ENCODE data around the gene C22orf39. TPM values are rescaled to one million over a fixed set of nuclear protein-coding genes. Genes with fewer than 3 reads are reported as not detected.

The C22orf39 gene
- total RNA-seq, 1 experiment from 2014 or later = 39.0 TPM

GRCh38 chr22:19463491-19464469 lies 16.3 kb upstream of the C22orf39 start:
- H4K20me1 ChIP-seq (ENCODE audit: insufficient read depth, low read depth, low read length) = no peaks in the 10 kb centered on the region
- H3K9ac ChIP-seq (ENCODE audit: low read length) = no peak overlapping the region

DNA sequence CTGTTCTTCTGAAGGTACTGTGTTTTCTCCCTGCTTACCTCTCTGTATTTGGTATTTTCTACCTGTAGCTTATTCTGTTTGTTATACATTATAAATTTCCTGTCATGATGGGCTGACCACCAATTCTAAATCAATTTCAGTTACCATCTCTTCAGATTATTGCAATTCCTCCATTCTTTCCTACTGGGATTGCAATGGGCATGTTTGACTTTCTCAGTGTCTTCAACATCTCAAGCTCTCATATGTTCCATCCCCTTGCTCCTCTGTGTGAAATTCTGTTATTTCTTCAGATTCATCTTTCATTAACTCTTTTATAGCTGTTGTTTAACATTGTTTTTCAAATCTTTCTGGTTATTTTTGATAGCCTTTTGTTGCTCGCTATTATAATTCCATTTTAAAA lies 15.5 kb upstream of the C22orf39 start:
- H2AFZ ChIP-seq (ENCODE audit: low read length) = no peak overlapping the region
- no peak overlapping the region for H3K9ac ChIP-seq (ENCODE audit: low read length)
- no peaks in the 10 kb centered on the region for H3K4me1 ChIP-seq (ENCODE audit: low read length)
- H3K27me3 ChIP-seq (ENCODE audit: low read length) = no peaks in the 10 kb centered on the region
- H3K4me2 ChIP-seq (ENCODE audit: low read depth, low read length, poor library complexity, severe bottlenecking) = no peak overlapping the region
- no peak overlapping the region for H3K4me3 ChIP-seq (ENCODE audit: low read length)
- no peaks in the 10 kb centered on the region for H3K9me3 ChIP-seq (ENCODE audit: low read length)
- no peaks in the 10 kb centered on the region for H3K9me2 ChIP-seq (replicated peaks; ENCODE audit: insufficient read depth, low read length)
- no peaks in the 10 kb centered on the region for H4K20me1 ChIP-seq (ENCODE audit: insufficient read depth, low read depth, low read length)
- DNase-seq = no peak
- H3K79me2 ChIP-seq (ENCODE audit: low read length) = 0 out of 2 replicates have a peak, but pooled peaks cover 6% of the 10 kb centered on the region
- H3K27ac ChIP-seq (ENCODE audit: low read length) = no peak overlapping the region
- H3K36me3 ChIP-seq (ENCODE audit: insufficient read depth, low read length) = peaks cover 46% of the 10 kb centered on the region; the same call in 1 of the 2 replicates

More at GRCh38 chr22:19463491-19464469, 16.3 kb upstream of the C22orf39 start:
- no peaks in the 10 kb centered on the region for H3K4me1 ChIP-seq (ENCODE audit: low read length)
- no peak for DNase-seq
- no peak overlapping the region for H3K4me2 ChIP-seq (ENCODE audit: low read depth, low read length, poor library complexity, severe bottlenecking)
- no peak overlapping the region for H2AFZ ChIP-seq (ENCODE audit: low read length)
- peaks cover 46% of the 10 kb centered on the region; the same call in 1 of the 2 replicates for H3K36me3 ChIP-seq (ENCODE audit: insufficient read depth, low read length)
- H3K9me2 ChIP-seq (replicated peaks; ENCODE audit: insufficient read depth, low read length) = no peaks in the 10 kb centered on the region
- H3K79me2 ChIP-seq (ENCODE audit: low read length) = 0 out of 2 replicates have a peak, but pooled peaks cover 6% of the 10 kb centered on the region
- H3K27me3 ChIP-seq (ENCODE audit: low read length) = no peaks in the 10 kb centered on the region
- H3K27ac ChIP-seq (ENCODE audit: low read length) = no peak overlapping the region
- no peak overlapping the region for H3K4me3 ChIP-seq (ENCODE audit: low read length)
- H3K9me3 ChIP-seq (ENCODE audit: low read length) = no peaks in the 10 kb centered on the region

- H3K4me3 ChIP-seq (ENCODE audit: low read length) = no peak overlapping the region
Observed at GRCh38 chr22:19461506-19461905, 14.0 kb upstream of the C22orf39 start.

GRCh38 chr22:19460036-19460435 lies 12.5 kb upstream of the C22orf39 start:
- H3K36me3 ChIP-seq (ENCODE audit: insufficient read depth, low read length) = peaks cover 41% of the 10 kb centered on the region; the same call in 1 of the 2 replicates

More at GRCh38 chr22:19461506-19461905, 14.0 kb upstream of the C22orf39 start:
- Histone ChIP-seq H3K27me3 (ENCODE audit: low read length) (no peaks in the 10 kb centered on the region), H3K4me1 (ENCODE audit: low read length) (no peaks in the 10 kb centered on the region), H3K4me2 (ENCODE audit: low read depth, low read length, poor library complexity, severe bottlenecking) (no peak overlapping the region), H3K9me3 (ENCODE audit: low read length) (no peaks in the 10 kb centered on the region), H2AFZ (ENCODE audit: low read length) (no peak overlapping the region), H3K9ac (ENCODE audit: low read length) (no peak overlapping the region), H3K79me2 (ENCODE audit: low read length) (0 out of 2 replicates have a peak, but pooled peaks cover 6% of the 10 kb centered on the region), H3K9me2 (replicated peaks; ENCODE audit: insufficient read depth, low read length) (no peaks in the 10 kb centered on the region), H3K36me3 (ENCODE audit: insufficient read depth, low read length) (peaks cover 38% of the 10 kb centered on the region; the same call in 1 of the 2 replicates), H4K20me1 (ENCODE audit: insufficient read depth, low read depth, low read length) (no peaks in the 10 kb centered on the region), H3K27ac (ENCODE audit: low read length) (no peak overlapping the region)
- DNase-seq = no peak

DNA sequence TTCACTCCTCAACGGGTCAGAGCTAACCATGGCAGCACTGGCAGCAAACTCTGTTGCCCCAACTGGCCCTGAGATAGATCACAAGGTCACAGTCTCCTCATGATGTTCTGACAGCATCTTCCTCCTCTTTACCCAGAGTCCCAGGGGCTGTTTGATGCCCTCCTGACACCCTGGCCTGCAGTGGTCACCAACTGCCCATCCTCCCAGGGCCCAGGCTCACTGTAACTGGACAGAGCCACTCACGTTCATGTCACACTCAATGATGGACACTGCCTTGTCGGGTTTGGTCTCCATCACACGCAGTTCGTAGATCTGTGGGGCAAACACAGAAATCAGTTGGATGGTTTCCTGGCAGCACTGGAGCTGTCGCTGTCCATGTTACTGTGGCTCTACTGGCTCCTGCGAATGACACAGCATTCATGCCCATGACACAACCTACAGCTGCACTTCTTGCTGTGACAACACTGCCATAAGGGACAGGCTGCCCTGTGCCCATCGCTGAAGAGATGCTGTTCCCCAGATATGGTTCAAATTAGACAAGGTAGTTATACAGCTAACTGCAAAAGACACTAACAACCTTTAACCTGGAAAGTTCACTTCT lies 10.4 kb upstream of the C22orf39 start:
- H3K4me2 ChIP-seq (ENCODE audit: low read depth, low read length, poor library complexity, severe bottlenecking) = no peak overlapping the region
- no peaks in the 10 kb centered on the region for H3K4me1 ChIP-seq (ENCODE audit: low read length)
- H3K9me2 ChIP-seq (replicated peaks; ENCODE audit: insufficient read depth, low read length) = no peaks in the 10 kb centered on the region
- H3K9ac ChIP-seq (ENCODE audit: low read length) = no peak overlapping the region
- H3K27ac ChIP-seq (ENCODE audit: low read length) = no peak overlapping the region
- no peak overlapping the region for H2AFZ ChIP-seq (ENCODE audit: low read length)
- H3K36me3 ChIP-seq (ENCODE audit: insufficient read depth, low read length) = peaks cover 40% of the 10 kb centered on the region; the same call in 1 of the 2 replicates
- H3K9me3 ChIP-seq (ENCODE audit: low read length) = no peaks in the 10 kb centered on the region
- H3K27me3 ChIP-seq (ENCODE audit: low read length) = no peaks in the 10 kb centered on the region
- H3K4me3 ChIP-seq (ENCODE audit: low read length) = no peak overlapping the region
- no peaks in the 10 kb centered on the region for H3K79me2 ChIP-seq (ENCODE audit: low read length)
- no peak for DNase-seq
- no peaks in the 10 kb centered on the region for H4K20me1 ChIP-seq (ENCODE audit: insufficient read depth, low read depth, low read length)

More at GRCh38 chr22:19460036-19460435, 12.5 kb upstream of the C22orf39 start:
- Histone ChIP-seq H3K9ac (ENCODE audit: low read length) (no peak overlapping the region), H3K27ac (ENCODE audit: low read length) (no peak overlapping the region), H3K79me2 (ENCODE audit: low read length) (0 out of 2 replicates have a peak, but pooled peaks cover 3% of the 10 kb centered on the region), H3K27me3 (ENCODE audit: low read length) (no peaks in the 10 kb centered on the region), H3K4me3 (ENCODE audit: low read length) (no peak overlapping the region), H3K4me1 (ENCODE audit: low read length) (no peaks in the 10 kb centered on the region), H3K9me2 (replicated peaks; ENCODE audit: insufficient read depth, low read length) (no peaks in the 10 kb centered on the region), H3K9me3 (ENCODE audit: low read length) (no peaks in the 10 kb centered on the region), H3K4me2 (ENCODE audit: low read depth, low read length, poor library complexity, severe bottlenecking) (no peak overlapping the region), H2AFZ (ENCODE audit: low read length) (no peak overlapping the region), H4K20me1 (ENCODE audit: insufficient read depth, low read depth, low read length) (no peaks in the 10 kb centered on the region)
- DNase-seq = no peak

GRCh38 chr22:19456541-19456940 lies 9.0 kb upstream of the C22orf39 start:
- H3K9ac ChIP-seq (ENCODE audit: low read length) = no peak overlapping the region
- H3K9me2 ChIP-seq (replicated peaks; ENCODE audit: insufficient read depth, low read length) = no peaks in the 10 kb centered on the region
- no peak overlapping the region for H3K27ac ChIP-seq (ENCODE audit: low read length)
- no peak overlapping the region for H3K4me3 ChIP-seq (ENCODE audit: low read length)
- no peaks in the 10 kb centered on the region for H3K27me3 ChIP-seq (ENCODE audit: low read length)
- no peaks in the 10 kb centered on the region for H3K79me2 ChIP-seq (ENCODE audit: low read length)
- no peak overlapping the region for H2AFZ ChIP-seq (ENCODE audit: low read length)
- no peak overlapping the region for H3K4me2 ChIP-seq (ENCODE audit: low read depth, low read length, poor library complexity, severe bottlenecking)
- H3K4me1 ChIP-seq (ENCODE audit: low read length) = no peaks in the 10 kb centered on the region
- no peaks in the 10 kb centered on the region for H3K9me3 ChIP-seq (ENCODE audit: low read length)
- DNase-seq = no peak
- H4K20me1 ChIP-seq (ENCODE audit: insufficient read depth, low read depth, low read length) = no peaks in the 10 kb centered on the region
- peaks cover 52% of the 10 kb centered on the region; the same call in 1 of the 2 replicates for H3K36me3 ChIP-seq (ENCODE audit: insufficient read depth, low read length)

DNA sequence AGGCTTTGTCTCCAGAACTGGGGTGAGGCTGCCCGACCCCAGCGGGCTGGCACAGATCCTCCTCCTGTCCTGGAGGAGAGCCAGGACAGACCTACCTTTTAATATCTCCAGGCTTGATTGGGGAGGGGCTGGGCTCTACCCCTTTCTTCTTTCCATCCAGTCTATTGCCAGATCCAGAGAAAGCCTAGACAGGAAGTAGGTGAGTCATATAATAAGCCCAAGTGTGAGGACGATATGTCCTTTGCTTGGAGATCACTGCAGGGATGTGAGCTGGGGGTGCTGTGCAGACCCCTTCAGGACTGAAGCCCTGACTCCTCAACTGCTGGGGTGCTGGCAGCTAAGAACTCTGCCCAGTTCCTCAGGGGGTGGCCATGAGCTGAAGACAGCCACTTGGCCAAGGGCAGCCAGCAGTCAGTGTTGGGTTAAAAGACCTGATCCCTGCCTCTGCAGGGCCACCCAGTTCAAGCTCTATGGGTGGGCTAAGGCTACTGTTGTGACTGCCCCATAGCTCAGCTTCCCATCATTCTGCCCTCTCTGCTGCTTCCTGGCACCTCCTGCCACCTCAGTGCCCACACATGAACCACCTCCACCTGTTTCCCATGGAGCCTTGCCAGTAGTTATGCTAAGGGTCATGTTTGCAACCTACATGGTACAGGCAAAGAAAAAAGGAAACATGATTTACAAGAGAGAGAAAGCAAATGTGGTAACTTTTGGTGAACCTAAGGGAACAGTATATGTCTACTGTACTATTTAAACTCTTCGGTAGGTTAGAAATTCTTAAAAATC lies 8.3 kb upstream of the C22orf39 start:
- Histone ChIP-seq H3K36me3 (ENCODE audit: insufficient read depth, low read length) (peaks cover 49% of the 10 kb centered on the region; the same call in 1 of the 2 replicates), H3K79me2 (ENCODE audit: low read length) (no peaks in the 10 kb centered on the region), H3K4me1 (ENCODE audit: low read length) (no peaks in the 10 kb centered on the region)

More for the DNA sequence above, 8.3 kb upstream of the C22orf39 start:
- DNase-seq = no peak
- no peak overlapping the region for H3K4me3 ChIP-seq (ENCODE audit: low read length)
- H3K27ac ChIP-seq (ENCODE audit: low read length) = no peak overlapping the region
- H3K9ac ChIP-seq (ENCODE audit: low read length) = no peak overlapping the region
- H2AFZ ChIP-seq (ENCODE audit: low read length) = no peak overlapping the region
- no peaks in the 10 kb centered on the region for H3K27me3 ChIP-seq (ENCODE audit: low read length)
- no peaks in the 10 kb centered on the region for H3K9me2 ChIP-seq (replicated peaks; ENCODE audit: insufficient read depth, low read length)
- no peaks in the 10 kb centered on the region for H4K20me1 ChIP-seq (ENCODE audit: insufficient read depth, low read depth, low read length)
- no peak overlapping the region for H3K4me2 ChIP-seq (ENCODE audit: low read depth, low read length, poor library complexity, severe bottlenecking)
- H3K9me3 ChIP-seq (ENCODE audit: low read length) = no peaks in the 10 kb centered on the region
